Measurements from ENCODE around the gene SUPT3H.

- TF ChIP-seq CTCF (IDR thresholded peaks at IDR 0.05) (no peak), EP300 (IDR thresholded peaks at IDR 0.05) (no peak)
Measured at GRCh38 chr6:44837255-44837654, 540.5 kb downstream of the SUPT3H start.

Measured in ovary (tissue), 3 donors.